ENCODE data around the gene VN1R4.
"Not testable (repeated sequence)": the region's sequence is repeated elsewhere in the genome, so short reads cannot be mapped to it uniquely, and the experiment has no call there.

The VN1R4 gene

GRCh38 chr19:53275480-53275879 lies 8.0 kb upstream of the VN1R4 start:
- Histone ChIP-seq H3K4me1 (ENCODE audit: insufficient read depth, low read length, poor library complexity, severe bottlenecking) (no peaks in the 10 kb centered on the region), H3K4me3 (ENCODE audit: low read length, poor library complexity, severe bottlenecking) (no peak overlapping the region), H3K4me2 (ENCODE audit: low read depth, low read length, poor library complexity, severe bottlenecking) (no peak overlapping the region), H3K9me3 (ENCODE audit: insufficient read depth, low read depth, low read length) (no peaks in the 10 kb centered on the region), H3K9ac (ENCODE audit: low read depth, low read length, poor library complexity, severe bottlenecking) (no peak overlapping the region), H2AFZ (ENCODE audit: low read length) (no peak overlapping the region), H3F3A (ENCODE audit: low read depth) (no peaks in the 10 kb centered on the region), H3K36me3 (ENCODE audit: insufficient read depth, low read length) (no peaks in the 10 kb centered on the region), H4K20me1 (ENCODE audit: insufficient read depth, low read length, poor library complexity, severe bottlenecking) (no peaks in the 10 kb centered on the region), H3K27me3 (ENCODE audit: insufficient read depth, low read length, poor library complexity, severe bottlenecking) (no peaks in the 10 kb centered on the region), H3K9me2 (replicated peaks; ENCODE audit: low read depth, low read length) (no peaks in the 10 kb centered on the region), H3K79me2 (ENCODE audit: insufficient read depth, low read length) (no peaks in the 10 kb centered on the region)
- TF ChIP-seq CTCF (conservative IDR thresholded peaks at IDR 0.05; ENCODE audit: low read length) (no peak), EZH2phosphoT487 (IDR thresholded peaks at IDR 0.05; ENCODE audit: borderline replicate concordance) (no peak)

GRCh38 chr19:53272044-53272443 lies 4.5 kb upstream of the VN1R4 start:
- Histone ChIP-seq H3K4me3 (ENCODE audit: low read length, poor library complexity, severe bottlenecking) (no peak overlapping the region), H3K79me2 (ENCODE audit: insufficient read depth, low read length) (no peaks in the 10 kb centered on the region), H4K20me1 (ENCODE audit: insufficient read depth, low read length, poor library complexity, severe bottlenecking) (no peaks in the 10 kb centered on the region), H3F3A (ENCODE audit: low read depth) (no peaks in the 10 kb centered on the region), H3K27me3 (ENCODE audit: insufficient read depth, low read length, poor library complexity, severe bottlenecking) (no peaks in the 10 kb centered on the region), H3K4me1 (ENCODE audit: insufficient read depth, low read length, poor library complexity, severe bottlenecking) (no peaks in the 10 kb centered on the region), H3K9me2 (replicated peaks; ENCODE audit: low read depth, low read length) (no peaks in the 10 kb centered on the region), H3K9me3 (ENCODE audit: insufficient read depth, low read depth, low read length) (no peaks in the 10 kb centered on the region), H3K36me3 (ENCODE audit: insufficient read depth, low read length) (no peaks in the 10 kb centered on the region), H3K4me2 (ENCODE audit: low read depth, low read length, poor library complexity, severe bottlenecking) (no peak overlapping the region), H2AFZ (ENCODE audit: low read length) (no peak overlapping the region), H3K9ac (ENCODE audit: low read depth, low read length, poor library complexity, severe bottlenecking) (no peak overlapping the region)
- no peak for TF ChIP-seq EZH2phosphoT487 (IDR thresholded peaks at IDR 0.05; ENCODE audit: borderline replicate concordance)
- TF ChIP-seq CTCF (conservative IDR thresholded peaks at IDR 0.05; ENCODE audit: low read length): no peak

GRCh38 chr19:53269861-53270260 lies 2.3 kb upstream of the VN1R4 start:
- H3K4me2 ChIP-seq (ENCODE audit: low read depth, low read length, poor library complexity, severe bottlenecking); H3K9ac ChIP-seq (ENCODE audit: low read depth, low read length, poor library complexity, severe bottlenecking); H3K27me3 ChIP-seq (ENCODE audit: insufficient read depth, low read length, poor library complexity, severe bottlenecking); H2AFZ ChIP-seq (ENCODE audit: low read length); H3F3A ChIP-seq (ENCODE audit: low read depth); H3K4me3 ChIP-seq (ENCODE audit: low read length, poor library complexity, severe bottlenecking); H3K9me2 ChIP-seq (replicated peaks; ENCODE audit: low read depth, low read length); H3K36me3 ChIP-seq (ENCODE audit: insufficient read depth, low read length); H3K4me1 ChIP-seq (ENCODE audit: insufficient read depth, low read length, poor library complexity, severe bottlenecking); H4K20me1 ChIP-seq (ENCODE audit: insufficient read depth, low read length, poor library complexity, severe bottlenecking); H3K79me2 ChIP-seq (ENCODE audit: insufficient read depth, low read length); H3K9me3 ChIP-seq (ENCODE audit: insufficient read depth, low read depth, low read length): not testable (repeated sequence)

GRCh38 chr19:53257715-53258342 lies 9.7 kb downstream of the VN1R4 start, which contains the start of gene VN1R2:
Gene VN1R2, plus strand, starts transcription at chr19:53258292. Its CDS starts 84 bp downstream, at chr19:53258376.
- H3K4me3 ChIP-seq (ENCODE audit: low read length, poor library complexity, severe bottlenecking); H3K4me2 ChIP-seq (ENCODE audit: low read depth, low read length, poor library complexity, severe bottlenecking); H3K9me3 ChIP-seq (ENCODE audit: insufficient read depth, low read depth, low read length); H3K79me2 ChIP-seq (ENCODE audit: insufficient read depth, low read length); H4K20me1 ChIP-seq (ENCODE audit: insufficient read depth, low read length, poor library complexity, severe bottlenecking); H3K36me3 ChIP-seq (ENCODE audit: insufficient read depth, low read length); H3K4me1 ChIP-seq (ENCODE audit: insufficient read depth, low read length, poor library complexity, severe bottlenecking); H2AFZ ChIP-seq (ENCODE audit: low read length); H3K9me2 ChIP-seq (replicated peaks; ENCODE audit: low read depth, low read length); H3F3A ChIP-seq (ENCODE audit: low read depth); H3K9ac ChIP-seq (ENCODE audit: low read depth, low read length, poor library complexity, severe bottlenecking); H3K27me3 ChIP-seq (ENCODE audit: insufficient read depth, low read length, poor library complexity, severe bottlenecking): not testable (repeated sequence)
